Mesothelial cell of epicardium (in vitro differentiated cells): ENCODE results near the gene ENDOG. TPM values are rescaled to one million over a fixed set of nuclear protein-coding genes. Genes with fewer than 3 reads are reported as not detected.
A peak's percentile ranks its signal among the peaks of the same experiment; 100 is the strongest.

ENCODE experiments used
- DNase-seq, 2 experiments: peaks; one replicate each; pipeline ENCODE4 v3.0.0; 2021; ENCODE audit warnings: low spot score in 2 of 2; ENCODE audit not compliant: unreplicated experiment in 2 of 2
- H3K27ac Mint-ChIP-seq: 2 replicates; pipeline ENCODE4 v1.8.0; 2021; ENCODE audit warnings: mixed read lengths
- H3K27me3 Mint-ChIP-seq: 2 replicates; pipeline ENCODE4 v1.8.0; 2021; ENCODE audit warnings: low read depth, mixed read lengths
- H3K36me3 Mint-ChIP-seq: 2 replicates; pipeline ENCODE4 v1.8.0; 2021; ENCODE audit warnings: mixed read lengths
- H3K4me1 Mint-ChIP-seq: 2 replicates; pipeline ENCODE4 v1.8.0; 2021; ENCODE audit warnings: mixed read lengths
- H3K4me3 Mint-ChIP-seq: 2 replicates; pipeline ENCODE4 v1.8.0; 2021; ENCODE audit warnings: mild to moderate bottlenecking, moderate library complexity, mixed read lengths
- H3K9me3 Mint-ChIP-seq: 2 replicates; pipeline ENCODE4 v1.8.0; 2021; ENCODE audit warnings: mixed read lengths
- total RNA-seq: library from RNA; stranded (reverse); gene quantifications from 3 replicates; pipeline ENCODE4 v1.2.1, GENCODE V29; 2021
- TF ChIP-seq, protein P1 (sequence below): fragments of 200-600 bp; sonication (generic); IDR thresholded peaks from one replicate; pipeline ENCODE4 v1.5.0; 2021; ENCODE audit warnings: antibody characterized with exemption; ENCODE audit not compliant: unreplicated experiment

The ENDOG gene
- total RNA-seq, 1 donor from 2014 or later, result 9.8 TPM

GRCh38 chr9:128818839-128819715, 777 bp downstream of the ENDOG start:
- Mint-ChIP-seq H3K4me3 (peak overlapping the region; percentile 73), H3K27me3 (no peaks in the 10 kb centered on the region), H3K9me3 (no peaks in the 10 kb centered on the region), H3K36me3 (peaks cover 10% of the 10 kb centered on the region), H3K4me1 (peaks cover 3% of the 10 kb centered on the region), H3K27ac (no peak overlapping the region)
- DNase-seq, result peak in 1 of 2 experiments; percentile 52
- TF ChIP-seq, protein P1, sequence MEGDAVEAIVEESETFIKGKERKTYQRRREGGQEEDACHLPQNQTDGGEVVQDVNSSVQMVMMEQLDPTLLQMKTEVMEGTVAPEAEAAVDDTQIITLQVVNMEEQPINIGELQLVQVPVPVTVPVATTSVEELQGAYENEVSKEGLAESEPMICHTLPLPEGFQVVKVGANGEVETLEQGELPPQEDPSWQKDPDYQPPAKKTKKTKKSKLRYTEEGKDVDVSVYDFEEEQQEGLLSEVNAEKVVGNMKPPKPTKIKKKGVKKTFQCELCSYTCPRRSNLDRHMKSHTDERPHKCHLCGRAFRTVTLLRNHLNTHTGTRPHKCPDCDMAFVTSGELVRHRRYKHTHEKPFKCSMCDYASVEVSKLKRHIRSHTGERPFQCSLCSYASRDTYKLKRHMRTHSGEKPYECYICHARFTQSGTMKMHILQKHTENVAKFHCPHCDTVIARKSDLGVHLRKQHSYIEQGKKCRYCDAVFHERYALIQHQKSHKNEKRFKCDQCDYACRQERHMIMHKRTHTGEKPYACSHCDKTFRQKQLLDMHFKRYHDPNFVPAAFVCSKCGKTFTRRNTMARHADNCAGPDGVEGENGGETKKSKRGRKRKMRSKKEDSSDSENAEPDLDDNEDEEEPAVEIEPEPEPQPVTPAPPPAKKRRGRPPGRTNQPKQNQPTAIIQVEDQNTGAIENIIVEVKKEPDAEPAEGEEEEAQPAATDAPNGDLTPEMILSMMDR, result no peak

DNA sequence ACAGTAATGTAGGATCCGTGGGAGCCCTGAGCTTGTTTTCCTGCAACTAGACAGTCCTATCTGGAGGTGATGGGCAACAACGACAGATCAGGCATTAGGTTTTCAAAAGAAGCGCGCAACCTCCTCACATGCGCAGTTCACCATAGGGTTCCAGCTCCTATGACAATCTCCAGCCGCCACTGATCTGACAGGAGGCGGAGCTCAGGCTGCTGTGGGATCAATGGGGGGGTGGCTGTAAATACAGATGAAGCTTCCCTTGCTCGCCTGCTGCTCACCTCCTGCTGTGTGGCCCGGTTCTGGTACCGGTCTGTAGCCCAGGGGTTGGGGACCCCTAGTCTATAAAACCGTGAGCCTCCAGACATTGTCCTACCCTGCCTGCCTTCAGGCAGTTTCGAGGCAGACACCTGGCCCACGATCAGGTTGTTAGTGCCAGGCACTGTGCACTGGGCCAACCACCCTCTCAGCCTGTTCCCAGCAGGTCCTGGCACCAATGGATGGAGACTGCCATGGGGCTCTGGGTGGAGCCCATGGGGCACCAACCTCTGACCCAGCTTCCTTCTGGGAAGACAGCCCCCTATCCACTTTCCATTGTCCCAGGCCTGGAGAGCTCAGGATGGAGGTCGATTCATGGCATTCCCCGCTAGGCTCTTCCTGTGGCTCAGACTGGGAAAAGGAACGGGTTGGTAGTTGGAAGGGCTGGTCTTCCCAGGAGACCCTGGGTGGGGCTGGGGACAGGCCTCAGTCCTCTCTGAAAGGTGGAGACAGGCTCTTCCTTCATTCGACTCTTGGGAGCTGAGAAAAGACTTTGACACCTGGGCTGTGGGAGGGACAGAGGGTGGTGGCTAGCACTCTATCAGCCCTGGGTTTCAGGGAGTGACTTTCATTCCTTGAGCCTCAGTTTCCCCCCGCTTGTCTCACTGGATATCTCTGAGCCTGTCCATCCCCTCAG, 1.7 kb downstream of the ENDOG start:
- DNase-seq, result no peak
- TF ChIP-seq, protein P1, result no peak
- no peaks in the 10 kb centered on the region for H3K9me3 Mint-ChIP-seq
- no peak overlapping the region for H3K27ac Mint-ChIP-seq
- peaks cover 10% of the 10 kb centered on the region for H3K36me3 Mint-ChIP-seq
- no peaks in the 10 kb centered on the region for H3K27me3 Mint-ChIP-seq
- peaks cover 3% of the 10 kb centered on the region for H3K4me1 Mint-ChIP-seq
- peak overlapping the region; percentile 73 for H3K4me3 Mint-ChIP-seq

- Mint-ChIP-seq H3K27ac (no peak overlapping the region), H3K36me3 (peaks cover 10% of the 10 kb centered on the region), H3K4me1 (peaks cover 3% of the 10 kb centered on the region), H3K9me3 (no peaks in the 10 kb centered on the region), H3K27me3 (no peaks in the 10 kb centered on the region), H3K4me3 (no peak overlapping the region)
- TF ChIP-seq, protein P1, result no peak
- DNase-seq, result no peak
Observed at GRCh38 chr9:128820665-128821583, 2.6 kb downstream of the ENDOG start.

GRCh38 chr9:128821584-128822406, 3.5 kb downstream of the ENDOG start:
- no peak overlapping the region for H3K27ac Mint-ChIP-seq
- TF ChIP-seq, protein P1, result no peak
- H3K4me1 Mint-ChIP-seq, result peaks cover 3% of the 10 kb centered on the region
- H3K4me3 Mint-ChIP-seq, result no peak overlapping the region
- peaks cover 10% of the 10 kb centered on the region for H3K36me3 Mint-ChIP-seq
- no peaks in the 10 kb centered on the region for H3K9me3 Mint-ChIP-seq
- no peak for DNase-seq
- H3K27me3 Mint-ChIP-seq, result no peaks in the 10 kb centered on the region
